Naive thymus-derived CD4-positive, alpha-beta T cell (primary cell): Measurements from ENCODE around the gene E2F6. TPM values are rescaled to one million over a fixed set of nuclear protein-coding genes. Genes with fewer than 3 reads are reported as not detected.

Source experiments
- ATAC-seq: fragments of 150-1000 bp; cut with Tn5 transposase; 2 replicates; pipeline ENCODE4 v1.10.0; 2021; ENCODE audit warnings: mild to moderate bottlenecking, moderate library complexity
- CTCF ChIA-PET: fragments of 350-600 bp; sonication (Branson Sonifier 250); formaldehyde crosslinking; loops from one replicate; lab custom pipeline; 2021; ENCODE audit warnings: antibody characterized with exemption; lab: Charles Lee
- POLR2A ChIA-PET: fragments of 350-600 bp; sonication (Branson Sonifier 250); formaldehyde crosslinking; loops from one replicate; lab custom pipeline; 2021; ENCODE audit warnings: antibody characterized with exemption, inconsistent platforms; lab: Charles Lee
- DNase-seq, 9 donors: peaks; one replicate each; pipeline versions ENCODE4 v3.0.0 to v3.0.0-alpha.2; 2020 to 2022; ENCODE audit warnings: mixed read lengths in 1 of 9
- H3K27ac ChIP-seq: one replicate; pipeline ENCODE4 v1.7.0; 2013; ENCODE audit warnings: mild to moderate bottlenecking, low read depth, low read length, moderate library complexity
- H3K27me3 ChIP-seq, 2 donors: one replicate each; pipeline ENCODE4 v1.7.0; 2013; ENCODE audit warnings: low read length in 2 of 2, mild to moderate bottlenecking in 2 of 2, moderate library complexity in 2 of 2; ENCODE audit not compliant: control insufficient read depth in 2 of 2, insufficient read depth in 2 of 2
- H3K36me3 ChIP-seq, 3 experiments: 1 replicate in 2 of 3; 2 replicates in 1 of 3; pipeline ENCODE4 v1.7.0; 2013; ENCODE audit warnings: low read length in 3 of 3, mild to moderate bottlenecking in 3 of 3, moderate library complexity in 1 of 3; ENCODE audit not compliant: insufficient read depth in 3 of 3, control insufficient read depth in 2 of 3
- H3K4me1 ChIP-seq, 2 donors: one replicate each; pipeline ENCODE4 v1.7.0; 2013; ENCODE audit warnings: low read length in 2 of 2, mild to moderate bottlenecking in 2 of 2, moderate library complexity in 1 of 2; ENCODE audit not compliant: control insufficient read depth in 2 of 2, insufficient read depth in 2 of 2
- H3K4me3 ChIP-seq: 2 replicates; pipeline ENCODE4 v1.7.0; 2013; ENCODE audit warnings: mild to moderate bottlenecking, low read length
- H3K9me3 ChIP-seq, 3 experiments: 1 replicate in 2 of 3; 2 replicates in 1 of 3; pipeline ENCODE4 v1.7.0; 2013; ENCODE audit warnings: low read length in 3 of 3; ENCODE audit not compliant: control insufficient read depth in 2 of 3
- H3K27ac Mint-ChIP-seq, 9 donors: one replicate each; pipeline ENCODE4 v1.8.0; 2020 to 2022; ENCODE audit warnings: mixed read lengths in 9 of 9, mild to moderate bottlenecking in 8 of 9, moderate library complexity in 5 of 9, inconsistent platforms in 2 of 9
- H3K27me3 Mint-ChIP-seq, 5 donors: one replicate each; pipeline ENCODE4 v1.8.0; 2021 to 2022; ENCODE audit warnings: mixed read lengths in 5 of 5, mild to moderate bottlenecking in 1 of 5
- H3K36me3 Mint-ChIP-seq, 5 donors: one replicate each; pipeline ENCODE4 v1.8.0; 2020 to 2022; ENCODE audit warnings: mixed read lengths in 5 of 5, mild to moderate bottlenecking in 3 of 5, inconsistent platforms in 1 of 5
- H3K4me1 Mint-ChIP-seq, 7 donors: one replicate each; pipeline ENCODE4 v1.8.0; 2020 to 2022; ENCODE audit warnings: mixed read lengths in 7 of 7, mild to moderate bottlenecking in 3 of 7, inconsistent platforms in 1 of 7
- H3K4me3 Mint-ChIP-seq, 10 donors: one replicate each; pipeline ENCODE4 v1.8.0; 2020 to 2022; ENCODE audit warnings: mild to moderate bottlenecking in 10 of 10, mixed read lengths in 10 of 10, moderate library complexity in 6 of 10, inconsistent platforms in 2 of 10
- H3K9me3 Mint-ChIP-seq, 11 donors: one replicate each; pipeline ENCODE4 v1.8.0; 2020 to 2022; ENCODE audit warnings: mixed read lengths in 11 of 11, mild to moderate bottlenecking in 4 of 11, inconsistent platforms in 1 of 11, moderate library complexity in 1 of 11
- intact Hi-C, 2 donors: fragments of 100-400 bp; cut with micrococcal nuclease; formaldehyde crosslinking; loops; one replicate each; pipeline ENCODE4 v1.15.1; 2023
- polyA plus RNA-seq, 2 donors: library from polyadenylated mRNA; unstranded; fragments of 300-500 nt; fragmentation: Illumina TruSeq; gene quantifications; one replicate each; pipeline ENCODE4 v1.2.3, GENCODE V29; 2021
- total RNA-seq, 6 experiments: library from RNA in 5 of 6; stranded (reverse) in 5 of 6; gene quantifications; 1 replicate in 5 of 6; 2 replicates in 1 of 6; pipeline ENCODE4 v1.2.3 and lab custom pipeline; 2021 to 2026

The E2F6 gene
- total and polyA plus RNA-seq, 7 experiments from 2014 or later = 3.1 to 11.6 (median 6.7) TPM

DNA sequence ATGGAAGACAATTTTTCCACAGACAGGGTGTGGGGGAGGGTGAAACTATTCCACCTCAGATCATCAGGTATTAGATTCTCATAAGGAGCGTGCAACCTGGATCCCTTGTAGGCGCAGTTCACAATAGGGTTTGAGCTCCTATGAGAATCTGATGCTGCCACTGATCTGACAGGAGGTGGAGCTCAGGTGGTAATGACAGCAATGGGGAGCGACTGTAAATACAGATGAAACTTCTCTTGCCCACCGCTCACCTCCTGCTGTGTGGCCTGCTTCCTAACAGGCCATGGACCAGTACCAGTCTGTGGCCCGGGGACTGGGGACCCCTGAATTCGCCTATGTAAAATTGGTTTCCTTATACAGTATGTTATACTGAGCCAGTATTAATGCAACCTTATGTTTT lies 27.3 kb upstream of the E2F6 start:
- no peaks in the 10 kb centered on the region for H3K36me3 ChIP-seq
- H3K4me3 ChIP-seq = no peak overlapping the region
- ATAC-seq (no peak), DNase-seq (no peak)
- H3K27me3 ChIP-seq = no peaks in the 10 kb centered on the region
- Mint-ChIP-seq H3K4me1 (no peaks in the 10 kb centered on the region), H3K9me3 (peaks cover 0 to 11% (median 0%) of the 10 kb centered on the region in 11 donors), H3K4me3 (no peak overlapping the region), H3K36me3 (no peaks in the 10 kb centered on the region), H3K27ac (no peak overlapping the region), H3K27me3 (peaks cover 5 to 24% (median 16%) of the 10 kb centered on the region in 5 donors)
- ChIA-PET POLR2A (no interaction called here), CTCF (no interaction called here)
- H3K9me3 ChIP-seq = no peaks in the 10 kb centered on the region
- no peaks in the 10 kb centered on the region for H3K4me1 ChIP-seq
- no peak overlapping the region for H3K27ac ChIP-seq
- intact Hi-C loops = no loop called here

DNA sequence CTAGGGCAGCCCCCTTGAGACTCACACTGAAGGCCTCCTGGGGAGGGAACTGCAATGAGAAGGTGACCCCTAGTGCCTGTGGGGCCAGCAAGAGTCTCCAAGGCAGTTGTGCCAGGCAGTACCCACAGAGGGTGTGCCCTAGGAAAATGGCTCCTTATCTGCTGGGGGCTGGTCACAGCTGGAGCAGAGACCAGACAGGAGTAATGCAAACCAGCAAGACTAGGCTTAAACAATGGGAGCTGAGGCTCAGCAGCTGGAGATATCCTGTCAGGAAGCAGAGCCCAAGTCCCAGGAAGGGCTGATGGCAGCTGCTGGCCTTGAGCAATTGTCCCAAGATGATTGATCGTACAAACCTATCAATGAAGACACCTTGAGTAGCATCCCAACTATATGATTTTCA lies 26.8 kb upstream of the E2F6 start:
- H3K27me3 ChIP-seq = no peaks in the 10 kb centered on the region
- H3K27me3 Mint-ChIP-seq = peaks cover 5 to 24% (median 17%) of the 10 kb centered on the region in 5 donors
- POLR2A ChIA-PET = no interaction called here
- H3K4me1 ChIP-seq = no peaks in the 10 kb centered on the region
- no peak for DNase-seq
- no peaks in the 10 kb centered on the region for H3K9me3 ChIP-seq
- CTCF ChIA-PET = no interaction called here
- intact Hi-C loops = no loop called here
- H3K27ac Mint-ChIP-seq = no peak overlapping the region
- no peaks in the 10 kb centered on the region for H3K36me3 Mint-ChIP-seq
- ATAC-seq = no peak
- peaks cover 0 to 11% (median 0%) of the 10 kb centered on the region in 11 donors for H3K9me3 Mint-ChIP-seq
- no peak overlapping the region for H3K4me3 Mint-ChIP-seq
- no peak overlapping the region for H3K27ac ChIP-seq
- H3K4me1 Mint-ChIP-seq = no peaks in the 10 kb centered on the region
- no peak overlapping the region for H3K4me3 ChIP-seq
- no peaks in the 10 kb centered on the region for H3K36me3 ChIP-seq

DNA sequence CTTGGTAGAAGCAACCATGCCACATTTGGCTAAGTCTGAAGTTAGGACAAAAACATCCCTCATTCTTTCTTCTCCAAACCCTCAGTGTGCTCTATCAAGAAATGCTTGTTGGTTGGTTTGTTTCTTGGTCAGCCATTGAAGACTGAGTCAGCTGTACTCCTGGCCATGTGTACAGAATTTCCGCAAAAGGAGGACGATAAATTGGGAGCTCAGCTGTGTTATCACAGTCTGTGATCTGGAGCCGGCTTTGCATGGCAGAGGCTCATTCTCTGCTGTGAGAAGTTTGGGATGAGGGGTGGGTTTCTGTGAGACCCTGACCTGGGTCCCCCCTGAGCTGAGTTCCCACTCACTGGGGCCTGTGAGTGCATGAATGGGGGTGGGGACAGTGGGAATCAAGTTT lies 26.3 kb upstream of the E2F6 start:
- intact Hi-C loops = no loop called here
- no peak overlapping the region for H3K4me3 ChIP-seq
- Mint-ChIP-seq H3K9me3 (peaks cover 0 to 11% (median 0%) of the 10 kb centered on the region in 11 donors), H3K27ac (no peak overlapping the region), H3K4me1 (no peaks in the 10 kb centered on the region), H3K36me3 (no peaks in the 10 kb centered on the region), H3K27me3 (peaks cover 5 to 28% (median 17%) of the 10 kb centered on the region in 5 donors), H3K4me3 (no peak overlapping the region)
- no peaks in the 10 kb centered on the region for H3K27me3 ChIP-seq
- no peak overlapping the region for H3K27ac ChIP-seq
- no peak for DNase-seq
- H3K36me3 ChIP-seq = no peaks in the 10 kb centered on the region
- ChIA-PET POLR2A (no interaction called here), CTCF (no interaction called here)
- ATAC-seq = no peak
- no peaks in the 10 kb centered on the region for H3K4me1 ChIP-seq
- no peaks in the 10 kb centered on the region for H3K9me3 ChIP-seq

DNA sequence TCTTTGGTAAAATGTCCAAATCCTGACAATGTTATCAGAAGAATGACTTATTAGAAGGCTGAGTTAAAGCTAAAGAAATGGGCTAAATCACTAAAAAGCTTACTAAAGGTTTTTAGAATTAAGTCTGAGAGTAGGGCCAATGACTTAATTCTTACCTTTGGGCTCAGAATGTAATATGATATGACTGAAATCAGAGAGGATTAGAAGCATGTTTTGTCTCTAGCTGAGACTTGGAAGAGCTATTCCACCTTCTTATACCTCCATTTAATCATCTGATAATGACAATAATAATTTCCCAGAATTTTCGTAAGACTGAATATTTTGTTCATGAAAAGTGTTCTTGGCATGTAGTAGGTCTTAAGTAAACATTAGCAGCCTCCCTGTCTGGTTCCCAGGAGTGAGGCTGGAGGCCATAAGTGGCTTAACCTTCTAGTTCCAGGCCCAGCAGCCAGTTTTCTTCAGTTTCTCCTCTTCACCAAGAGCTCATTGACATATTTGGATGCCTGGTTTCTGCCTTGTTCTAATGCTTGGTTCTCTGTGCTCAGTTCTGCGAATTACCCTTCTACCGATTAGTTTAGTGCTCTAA lies 25.5 kb upstream of the E2F6 start:
- Mint-ChIP-seq H3K4me3 (no peak overlapping the region), H3K27me3 (peaks cover 1 to 34% (median 20%) of the 10 kb centered on the region in 5 donors), H3K4me1 (no peaks in the 10 kb centered on the region), H3K27ac (no peak overlapping the region), H3K9me3 (peaks cover 0 to 11% (median 0%) of the 10 kb centered on the region in 11 donors), H3K36me3 (no peaks in the 10 kb centered on the region)
- intact Hi-C loops = no loop called here
- no peak for DNase-seq
- no peaks in the 10 kb centered on the region for H3K4me1 ChIP-seq
- POLR2A ChIA-PET = no interaction called here
- no peak overlapping the region for H3K27ac ChIP-seq
- CTCF ChIA-PET = no interaction called here
- no peaks in the 10 kb centered on the region for H3K9me3 ChIP-seq
- no peak for ATAC-seq
- H3K27me3 ChIP-seq = peaks cover under 1% of the 10 kb centered on the region in 2 donors
- H3K4me3 ChIP-seq = no peak overlapping the region
- H3K36me3 ChIP-seq = no peaks in the 10 kb centered on the region

DNA sequence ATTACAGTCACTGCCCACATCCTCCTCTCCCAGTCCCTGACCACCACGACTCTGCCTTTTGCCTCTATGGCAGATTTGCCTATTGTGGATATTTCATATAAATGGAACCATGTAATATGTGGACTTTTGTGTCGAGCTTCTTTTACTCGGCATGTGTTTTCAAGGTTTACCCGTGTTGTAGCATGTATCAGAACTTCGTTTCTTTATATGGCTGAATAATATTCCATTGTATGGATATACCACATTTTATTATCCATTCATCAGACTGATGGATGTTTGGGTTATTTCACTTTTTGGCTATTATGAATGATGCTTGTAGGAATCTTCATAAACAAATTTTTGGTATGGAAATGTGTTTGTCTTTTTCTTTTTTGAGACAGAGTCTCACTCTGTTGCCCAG lies 24.2 kb upstream of the E2F6 start:
- H3K36me3 Mint-ChIP-seq = no peaks in the 10 kb centered on the region
- Histone ChIP-seq H3K4me3 (no peak overlapping the region), H3K9me3 (no peaks in the 10 kb centered on the region), H3K36me3 (no peaks in the 10 kb centered on the region), H3K4me1 (no peaks in the 10 kb centered on the region), H3K27ac (no peak overlapping the region), H3K27me3 (peaks cover 3% of the 10 kb centered on the region in 2 donors)
- no peaks in the 10 kb centered on the region for H3K4me1 Mint-ChIP-seq
- peaks cover 14 to 43% (median 32%) of the 10 kb centered on the region in 5 donors for H3K27me3 Mint-ChIP-seq
- H3K9me3 Mint-ChIP-seq = peaks cover 0 to 11% (median 0%) of the 10 kb centered on the region in 11 donors
- CTCF ChIA-PET = no interaction called here
- intact Hi-C loops = no loop called here
- no peak overlapping the region for H3K4me3 Mint-ChIP-seq
- POLR2A ChIA-PET = no interaction called here
- no peak for DNase-seq
- ATAC-seq = no peak
- no peak overlapping the region for H3K27ac Mint-ChIP-seq

DNA sequence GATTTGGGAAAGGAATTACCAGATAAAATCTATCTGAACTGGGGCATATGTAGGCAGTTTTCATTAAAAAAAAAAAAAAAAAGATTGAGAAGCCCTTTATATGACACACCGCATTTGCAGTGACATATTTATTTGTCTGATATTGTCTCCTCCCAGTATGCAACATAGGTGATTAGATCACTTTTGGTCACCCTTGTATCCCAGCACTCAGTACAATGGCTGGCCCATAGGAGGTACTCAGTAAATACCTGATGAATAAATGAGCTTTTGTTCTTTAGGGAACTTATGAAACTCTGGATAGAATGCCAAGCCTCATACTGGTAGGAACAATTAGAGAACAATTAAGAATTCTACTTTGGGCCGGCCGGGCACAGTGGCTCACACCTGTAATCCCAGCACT lies 22.8 kb upstream of the E2F6 start:
- intact Hi-C loops = no loop called here
- Mint-ChIP-seq H3K36me3 (no peaks in the 10 kb centered on the region), H3K4me3 (no peak overlapping the region), H3K4me1 (peaks cover 0 to 4% (median 0%) of the 10 kb centered on the region in 7 donors), H3K27ac (no peak overlapping the region), H3K27me3 (peaks cover 28 to 42% (median 39%) of the 10 kb centered on the region in 5 donors), H3K9me3 (peaks cover 0 to 11% (median 0%) of the 10 kb centered on the region in 11 donors)
- H3K9me3 ChIP-seq = no peaks in the 10 kb centered on the region
- no peak for ATAC-seq
- no peaks in the 10 kb centered on the region for H3K36me3 ChIP-seq
- POLR2A ChIA-PET = no interaction called here
- CTCF ChIA-PET = interaction anchor here (0.8 kb wide), 1 partner anchor 257 kb away, joined by 3 read pairs; no protein-coding TSS in a partner anchor
- DNase-seq = no peak
- H3K27me3 ChIP-seq = peaks cover 3 to 5% of the 10 kb centered on the region in 2 donors
- H3K4me3 ChIP-seq = no peak overlapping the region
- H3K4me1 ChIP-seq = no peaks in the 10 kb centered on the region
- no peak overlapping the region for H3K27ac ChIP-seq
